Right lobe of liver (tissue), 6 donors: Measurements from ENCODE around the gene OR8B3. TPM values are rescaled to one million over a fixed set of nuclear protein-coding genes. Genes with fewer than 3 reads are reported as not detected.
"Not testable (repeated sequence)": the region's sequence is repeated elsewhere in the genome, so short reads cannot be mapped to it uniquely, and the experiment has no call there.

Experiments
- ATAC-seq, 4 donors: fragments of 200-7000 bp; cut with Tn5 transposase; one replicate each; pipeline ENCODE4 v1.9.1; 2020; ENCODE audit warnings: mild to moderate bottlenecking in 4 of 4, moderate library complexity in 4 of 4
- DNase-seq, 3 donors: peaks; one replicate each; pipeline ENCODE4 v3.0.0-alpha.2; 2020
- H3K27ac ChIP-seq, 3 donors: fragments of 200-600 bp; one replicate each; pipeline ENCODE4 v1.8.0; 2022
- H3K27me3 ChIP-seq, 2 donors: fragments of 200-600 bp; one replicate each; pipeline ENCODE4 v1.8.0; 2022
- H3K36me3 ChIP-seq, 4 donors: fragments of 200-600 bp; sonication (generic) in 1 of 4; one replicate each; pipeline versions ENCODE4 v1.5.1 to v1.8.0; 2017 to 2022; ENCODE audit warnings: control low read depth in 1 of 4
- H3K4me1 ChIP-seq, 4 donors: fragments of 200-600 bp; sonication (generic) in 1 of 4; one replicate each; pipeline versions ENCODE4 v1.5.1 to v1.8.0; 2017 to 2022; ENCODE audit warnings: control low read depth in 1 of 4
- H3K4me3 ChIP-seq, 3 donors: fragments of 200-600 bp; one replicate each; pipeline ENCODE4 v1.8.0; 2022
- H3K9me3 ChIP-seq, 4 donors: fragments of 200-600 bp; sonication (generic) in 1 of 4; one replicate each; pipeline versions ENCODE4 v1.5.1 to v1.8.0; 2017 to 2022; ENCODE audit warnings: control low read depth in 1 of 4
- CTCF ChIP-seq, 4 donors: fragments of 200-600 bp in 3 of 4; fragments of 450-650 bp in 1 of 4; IDR thresholded peaks; one replicate each; pipeline versions ENCODE4 v1.5.1 to v1.8.0; 2016 to 2022; ENCODE audit warnings: antibody characterized with exemption in 4 of 4, mild to moderate bottlenecking in 2 of 4
- POLR2A ChIP-seq: fragments of 450-650 bp; IDR thresholded peaks from one replicate; pipeline ENCODE4 v1.6.1; 2017; ENCODE audit warnings: antibody characterized with exemption, mild to moderate bottlenecking
- WGBS: methylation state at CpG from one replicate; pipeline ENCODE4 v1.1.6; 2018; ENCODE audit warnings: low coverage, low lambda C conversion rate; ENCODE audit not compliant: insufficient coverage; ENCODE audit errors: missing lambda C conversion rate; 5-methylcytosine and 5-hydroxymethylcytosine counted together
- intact Hi-C, 2 donors: fragments of 100-400 bp; cut with DNase I; formaldehyde crosslinking; loops; one replicate each; pipeline versions ENCODE4 v1.11.2 to v1.14.1; 2022
- total RNA-seq, 6 experiments: library from RNA; depleted of rRNA in 2 of 6; stranded (reverse); fragments of >200 nt in 2 of 6; fragmentation: NEBNext Ultra II Directional in 3 of 6; extraction: Animal tissue kit (Norgen Biotek cat#: 25700) in 3 of 6; gene quantifications; one replicate each; pipeline versions ENCODE4 v1.1.0 to v1.2.4, GENCODE V29; 2016 to 2023
- donor health status: DM: no; HTN: yes; CAD: no.
- donor health status: DM: no; HTN: no; CAD: no.
- donor health status: DM: no; HTN: no; CAD: no.
- donor health status: DM: no; HTN: yes; CAD: no.
- donor health status: DM: no; HTN: yes; CAD: no.

The OR8B3 gene
- total RNA-seq, 6 experiments from 2014 or later = not detected

DNA sequence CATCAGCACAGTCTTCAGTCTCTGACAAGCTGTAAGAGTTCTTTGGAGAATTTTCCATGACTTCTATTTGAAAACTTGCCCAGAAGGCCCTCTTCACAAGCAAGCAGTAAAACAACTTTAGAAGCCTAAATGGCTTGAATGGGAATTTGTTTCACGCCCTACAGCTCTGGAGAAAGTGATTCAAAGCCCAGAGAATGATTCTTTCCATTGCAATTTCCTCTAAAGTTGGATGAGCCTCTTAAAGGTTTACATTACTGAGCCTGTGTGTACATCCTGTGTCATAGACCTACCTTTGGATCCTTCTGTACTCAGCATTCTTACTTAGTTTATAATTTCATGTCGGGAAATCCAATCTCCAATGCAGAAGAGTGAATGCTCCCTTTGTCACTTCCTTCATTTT, 6.8 kb upstream of the OR8B3 start:
- H3K9me3 ChIP-seq = no peaks in the 10 kb centered on the region
- no peak overlapping the region for H3K4me3 ChIP-seq
- no peaks in the 10 kb centered on the region for H3K36me3 ChIP-seq
- intact Hi-C loops = no loop called here
- 61% methylated on average over 2 of the region's 2 CpGs for WGBS
- no peak for ATAC-seq
- no peaks in the 10 kb centered on the region for H3K4me1 ChIP-seq
- no peak for TF ChIP-seq POLR2A
- no peak for TF ChIP-seq CTCF (IDR thresholded peaks at IDR 0.05)
- no peaks in the 10 kb centered on the region for H3K27me3 ChIP-seq
- no peak for DNase-seq
- no peak overlapping the region for H3K27ac ChIP-seq

- intact Hi-C loops, H3K36me3 ChIP-seq, DNase-seq, H3K4me3 ChIP-seq, H3K27me3 ChIP-seq, H3K4me1 ChIP-seq, ATAC-seq, H3K9me3 ChIP-seq, H3K27ac ChIP-seq: not testable (repeated sequence)
- 81% methylated on average over 5 of the region's 27 CpGs for WGBS
Observed at GRCh38 chr11:124403186-124403585, 4.4 kb upstream of the OR8B3 start.

GRCh38 chr11:124402326-124402922, 3.6 kb upstream of the OR8B3 start:
- ATAC-seq = peak; percentile 74 to 91 (median 80)
- peak in 2 of 3 donors; percentile 51 to 68 for DNase-seq
- Histone ChIP-seq H3K36me3 (no peaks in the 10 kb centered on the region), H3K27ac (no peak overlapping the region), H3K27me3 (no peaks in the 10 kb centered on the region), H3K4me1 (no peaks in the 10 kb centered on the region), H3K4me3 (no peak overlapping the region), H3K9me3 (no peaks in the 10 kb centered on the region)
- 29% methylated on average over 8 of the region's 8 CpGs for WGBS
- intact Hi-C loops = no loop called here
- TF ChIP-seq CTCF (IDR thresholded peaks at IDR 0.05) = peak; percentile 37 to 79 (median 74)
- TF ChIP-seq POLR2A = no peak

DNA sequence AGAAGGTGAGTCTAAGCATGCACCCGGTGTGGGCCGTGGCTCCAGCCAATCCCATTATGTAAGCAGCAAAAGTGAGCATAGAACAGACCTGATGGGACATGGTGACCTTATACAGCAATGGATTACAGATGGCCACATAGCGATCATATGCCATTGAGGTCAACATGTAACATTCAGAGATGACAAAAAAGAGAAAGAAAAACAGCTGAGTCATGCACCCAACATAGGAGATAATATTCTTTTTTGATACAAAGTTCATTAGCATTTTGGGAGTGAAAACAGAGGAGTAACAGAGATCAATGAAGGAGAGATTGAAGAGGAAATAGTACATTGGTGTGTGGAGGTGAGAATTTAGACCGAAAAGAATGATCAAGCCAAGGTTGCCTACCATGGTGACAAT, 2.0 kb downstream of the OR8B3 start:
- H3K27me3 ChIP-seq, DNase-seq, H3K4me1 ChIP-seq, H3K36me3 ChIP-seq, intact Hi-C loops, H3K27ac ChIP-seq, H3K4me3 ChIP-seq, H3K9me3 ChIP-seq, ATAC-seq: not testable (repeated sequence)
- WGBS = 69% methylated on average over 2 of the region's 4 CpGs

DNA sequence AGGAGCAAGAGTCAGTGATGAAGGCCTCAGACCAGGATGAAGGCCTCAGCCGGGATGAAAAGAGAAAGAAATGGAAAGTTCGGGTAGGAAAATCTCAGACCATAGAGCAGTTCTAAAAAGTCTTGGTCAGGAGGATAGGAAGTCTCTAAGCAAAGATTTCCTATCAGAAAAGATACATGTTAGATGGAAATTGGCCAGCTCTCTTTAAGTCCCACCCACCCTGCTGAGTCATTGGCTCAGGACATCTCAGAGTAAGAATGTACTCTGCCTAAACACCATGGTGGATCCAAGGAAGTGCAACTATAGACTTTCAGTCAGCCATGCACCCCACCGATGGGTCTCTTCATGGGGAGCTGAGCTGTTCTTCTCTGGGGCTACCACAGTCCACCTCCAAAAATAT, 4.4 kb downstream of the OR8B3 start:
- no peak for ATAC-seq
- TF ChIP-seq POLR2A = no peak
- no peak for TF ChIP-seq CTCF (IDR thresholded peaks at IDR 0.05)
- intact Hi-C loops = no loop called here
- Histone ChIP-seq H3K9me3 (no peaks in the 10 kb centered on the region), H3K27ac (no peak overlapping the region), H3K36me3 (no peaks in the 10 kb centered on the region), H3K4me3 (no peak overlapping the region), H3K27me3 (no peaks in the 10 kb centered on the region), H3K4me1 (no peaks in the 10 kb centered on the region)
- 58% methylated on average over 2 of the region's 3 CpGs for WGBS
- DNase-seq = no peak

DNA sequence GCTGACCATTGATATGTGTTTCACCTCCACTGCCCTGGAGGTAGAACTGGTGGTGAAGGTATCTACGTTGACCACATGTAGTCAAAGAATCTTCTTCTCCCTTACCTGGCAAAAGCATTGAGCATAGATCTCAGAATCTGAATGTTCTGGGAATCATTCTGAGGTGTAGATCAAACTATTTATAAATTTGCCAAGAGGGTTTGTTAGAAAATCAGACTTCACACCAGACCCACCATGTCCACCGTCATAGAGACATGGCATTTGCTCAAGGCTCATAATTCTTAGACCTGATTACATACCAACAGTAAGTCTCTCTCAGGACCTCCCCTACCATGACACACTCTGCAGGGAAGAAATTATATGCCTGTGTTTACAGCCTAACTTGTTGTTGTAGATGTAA, 14.4 kb downstream of the OR8B3 start, which contains the start of gene OR8B2:
Gene OR8B2 (minus strand): TSS at position 101 of the 400 bp plus-strand sequence. CDS start 1,156 bp downstream, outside the sequence.
- TF ChIP-seq POLR2A (no peak), CTCF (IDR thresholded peaks at IDR 0.05) (no peak)
- Histone ChIP-seq H3K36me3 (no peaks in the 10 kb centered on the region), H3K4me1 (no peaks in the 10 kb centered on the region), H3K4me3 (no peak within 1 kb of the TSS), H3K9me3 (no peaks in the 10 kb centered on the region), H3K27ac (no peak within 1 kb of the TSS), H3K27me3 (no peaks in the 10 kb centered on the region)
- no peak for ATAC-seq
- 55% methylated on average over 2 of the region's 2 CpGs for WGBS
- no peak for DNase-seq
- intact Hi-C loops = no loop called here

DNA sequence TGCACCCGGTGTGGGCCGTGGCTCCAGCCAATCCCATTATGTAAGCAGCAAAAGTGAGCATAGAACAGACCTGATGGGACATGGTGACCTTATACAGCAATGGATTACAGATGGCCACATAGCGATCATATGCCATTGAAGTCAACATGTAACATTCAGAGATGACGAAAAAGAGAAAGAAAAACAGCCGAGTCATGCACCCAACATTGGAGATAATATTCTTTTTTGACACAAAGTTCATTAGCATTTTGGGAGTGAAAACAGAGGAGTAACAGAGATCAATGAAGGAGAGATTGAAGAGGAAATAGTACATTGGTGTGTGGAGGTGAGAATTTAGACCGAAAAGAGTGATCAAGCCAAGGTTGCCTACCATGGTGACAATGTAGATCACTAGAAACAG, 16.0 kb downstream of the OR8B3 start:
- DNase-seq, H3K4me3 ChIP-seq, H3K27ac ChIP-seq, H3K36me3 ChIP-seq, H3K9me3 ChIP-seq, ATAC-seq, H3K27me3 ChIP-seq, intact Hi-C loops, H3K4me1 ChIP-seq: not testable (repeated sequence)
- WGBS = 34% methylated on average over 3 of the region's 6 CpGs
